HG03354 (cell line): ENCODE results near the gene TSPAN5.

Source experiments
- ATAC-seq: cut with Tn5 transposase; IDR thresholded peaks from one replicate; pipeline ENCODE4 v1.9.1; 2021; ENCODE audit warnings: mild to moderate bottlenecking; ENCODE audit not compliant: unreplicated experiment, poor library complexity, severe bottlenecking

Gene TSPAN5

DNA sequence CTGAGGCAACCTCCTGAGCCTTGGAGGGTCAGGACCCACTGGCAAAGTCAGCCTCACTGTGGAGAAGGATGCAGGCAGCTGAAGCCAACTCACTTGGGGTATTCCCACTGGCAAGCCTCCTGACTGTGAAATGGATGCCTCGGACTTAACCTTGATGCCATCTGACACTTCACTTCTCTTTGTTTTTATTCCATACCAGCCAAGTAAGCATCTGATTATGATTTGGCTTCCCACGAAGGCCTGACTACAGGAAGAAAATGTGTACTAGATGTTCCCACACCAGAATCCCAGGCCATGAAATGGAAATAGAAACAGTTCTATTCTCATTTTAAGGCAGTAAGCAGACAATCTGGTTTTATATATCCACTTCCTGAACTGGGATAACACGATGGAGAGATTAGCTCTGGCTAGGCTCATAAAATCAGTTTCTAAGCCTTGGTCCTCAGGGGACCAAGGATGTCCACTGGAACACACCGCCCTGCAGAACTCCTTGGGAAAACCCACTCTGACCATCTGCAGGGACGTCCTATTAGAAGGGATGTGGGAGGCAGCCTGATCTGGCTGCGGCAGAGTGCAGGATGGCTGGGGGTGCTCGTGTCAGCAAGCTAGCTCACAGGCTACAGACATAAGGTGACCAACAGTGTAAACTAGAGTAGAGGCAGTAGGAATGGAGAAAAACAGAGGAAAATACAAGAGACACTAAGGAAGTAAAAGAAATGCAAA is 89.3 kb downstream of the TSPAN5 start:
- ATAC-seq = no peak

DNA sequence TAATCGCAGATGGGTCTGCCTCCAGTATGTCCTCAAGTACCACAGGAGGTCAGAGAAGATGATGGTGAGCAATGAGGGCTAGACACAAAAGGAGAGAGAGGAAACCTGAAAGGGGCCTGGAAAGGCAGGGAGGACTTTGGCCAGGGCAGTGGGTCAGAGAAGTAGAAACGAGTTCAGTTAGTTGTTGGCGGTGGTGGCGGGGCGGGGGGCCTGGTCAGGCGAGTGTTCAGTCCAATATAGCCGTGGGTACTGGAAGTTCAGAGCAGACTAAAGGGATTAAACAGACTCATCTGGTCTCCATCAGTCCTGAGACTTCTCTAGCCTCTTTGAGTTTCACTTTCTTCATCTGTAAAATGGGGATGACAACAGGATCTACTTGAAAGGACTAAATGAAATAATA is 90.8 kb downstream of the TSPAN5 start:
- no peak for ATAC-seq

DNA sequence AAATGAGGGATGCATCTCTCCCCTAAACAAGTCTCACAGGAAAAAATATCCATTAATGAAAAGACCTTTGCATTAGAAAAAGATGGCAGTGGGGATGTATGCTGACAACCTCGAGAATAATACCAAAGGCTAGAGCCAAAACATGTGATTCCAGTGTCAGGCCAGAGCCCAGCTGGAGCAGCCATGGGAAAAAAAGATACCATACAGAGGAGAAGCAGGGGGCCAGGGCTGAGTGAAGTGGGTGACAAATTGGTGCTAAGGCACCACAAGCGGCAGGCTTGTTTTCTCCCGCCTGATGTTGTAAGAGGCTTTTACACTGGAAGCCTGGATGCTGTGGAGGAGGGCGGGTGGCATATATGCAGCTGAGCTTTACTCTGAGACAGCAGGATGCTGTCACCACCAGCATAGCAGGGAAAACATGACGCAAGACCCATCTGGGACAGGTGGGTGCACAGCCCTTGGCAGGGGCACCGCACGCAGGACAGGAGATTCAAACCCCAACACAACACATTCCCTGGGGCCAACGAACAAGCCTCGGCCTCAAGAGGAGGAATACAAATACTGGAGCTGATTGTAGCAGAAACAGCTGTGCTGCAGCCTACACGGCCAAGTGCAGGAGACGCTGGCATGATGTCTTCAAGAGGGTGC is 91.9 kb downstream of the TSPAN5 start:
- ATAC-seq = no peak

DNA sequence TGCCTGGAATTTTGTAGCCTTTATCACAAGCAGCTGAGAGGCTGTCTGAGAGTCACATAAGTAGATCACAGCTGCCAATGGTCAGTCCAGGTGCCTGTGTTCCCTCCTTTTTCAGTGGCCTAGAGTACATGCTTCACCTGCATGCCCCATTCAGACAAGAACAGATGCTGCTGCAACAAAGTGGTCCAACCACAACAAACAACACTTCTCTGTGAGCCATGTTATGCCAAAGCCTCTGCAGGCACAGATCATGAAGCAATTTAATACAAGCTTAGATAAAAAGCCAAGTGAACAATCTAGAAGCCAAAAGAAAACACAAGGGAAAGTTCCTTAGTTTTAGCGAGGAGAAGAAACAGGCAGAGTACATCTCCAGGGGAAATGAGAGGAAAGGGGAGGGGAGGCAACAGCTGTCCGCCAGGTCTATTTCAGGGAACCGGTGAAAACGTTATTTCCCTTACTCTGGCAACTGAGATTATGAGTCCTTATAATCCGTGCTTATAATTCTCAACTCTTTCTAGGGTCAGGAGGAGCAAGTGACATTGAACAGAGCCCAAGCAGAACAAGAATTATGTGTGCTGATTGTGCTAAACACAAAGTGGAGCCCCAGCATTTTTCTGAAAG is 92.6 kb downstream of the TSPAN5 start:
- ATAC-seq = no peak

DNA sequence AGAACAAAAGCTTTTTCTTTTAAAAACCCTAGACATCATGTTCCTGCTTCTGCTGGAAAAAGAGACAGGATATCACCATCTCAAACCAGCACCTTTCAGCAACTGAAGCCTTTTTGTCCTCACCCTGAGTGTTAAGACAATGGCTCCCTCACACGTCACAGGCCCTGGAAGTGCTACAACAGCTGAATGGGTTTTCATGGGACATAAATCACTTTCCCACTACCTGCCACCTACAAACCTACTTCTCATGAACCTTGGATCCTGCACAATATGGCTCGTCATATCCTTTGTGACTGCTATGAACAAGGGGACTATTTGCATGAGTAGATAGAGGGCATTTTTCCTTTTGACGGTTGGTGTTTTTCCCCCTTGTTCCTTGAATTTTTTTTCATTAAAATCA is 93.6 kb downstream of the TSPAN5 start:
- no peak for ATAC-seq

DNA sequence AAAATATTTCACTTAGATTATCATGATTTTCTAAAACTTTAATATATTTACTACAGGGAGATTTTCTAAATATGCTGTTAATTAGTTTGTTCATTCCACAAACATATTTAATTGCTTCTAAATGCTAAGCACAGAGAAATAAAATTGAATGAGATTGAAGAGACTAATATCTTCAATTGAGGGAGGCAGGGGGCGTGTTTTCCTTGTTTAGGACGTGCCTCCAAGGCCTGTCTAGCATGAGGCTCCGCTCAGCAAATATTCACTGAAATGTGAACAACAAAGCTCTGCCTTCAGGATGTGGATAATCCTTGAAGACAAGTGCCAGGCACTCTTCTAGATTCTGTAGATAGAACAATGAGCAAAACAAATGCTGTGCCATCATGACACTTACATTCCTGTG is 98.1 kb downstream of the TSPAN5 start:
- ATAC-seq = no peak

DNA sequence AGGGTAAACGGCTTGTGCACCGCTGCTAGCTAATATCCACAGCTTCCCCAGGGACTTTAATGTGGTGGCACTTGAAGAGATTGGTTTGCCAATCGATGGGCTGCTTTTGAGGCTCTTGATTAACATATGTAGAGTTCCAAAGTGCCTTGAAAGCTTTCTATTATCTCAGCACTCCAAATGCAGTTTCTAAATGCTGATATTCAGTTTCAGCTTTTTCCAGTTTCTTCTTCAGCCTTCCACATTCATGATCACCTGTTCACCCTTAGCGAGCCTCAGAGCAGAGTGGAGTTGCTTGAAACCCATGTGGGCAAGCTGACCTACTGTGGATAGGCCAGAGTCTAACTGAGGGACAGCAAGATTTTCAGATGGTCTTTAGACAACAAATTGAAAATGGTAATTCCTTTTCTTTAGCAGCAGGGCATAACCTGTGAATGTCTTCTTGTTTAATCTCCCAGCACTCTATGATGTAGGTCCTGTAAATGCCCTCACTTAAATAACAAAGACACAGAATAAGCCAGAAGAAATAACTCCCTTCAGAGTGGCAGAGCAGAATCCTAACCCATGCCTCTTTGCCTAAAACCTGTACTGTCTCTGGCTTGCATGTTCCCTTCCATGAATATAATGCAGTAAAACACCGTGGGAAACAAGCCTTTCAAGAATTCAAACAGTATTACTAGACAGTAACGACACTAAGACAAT is 99.8 kb downstream of the TSPAN5 start:
- ATAC-seq = no peak

DNA sequence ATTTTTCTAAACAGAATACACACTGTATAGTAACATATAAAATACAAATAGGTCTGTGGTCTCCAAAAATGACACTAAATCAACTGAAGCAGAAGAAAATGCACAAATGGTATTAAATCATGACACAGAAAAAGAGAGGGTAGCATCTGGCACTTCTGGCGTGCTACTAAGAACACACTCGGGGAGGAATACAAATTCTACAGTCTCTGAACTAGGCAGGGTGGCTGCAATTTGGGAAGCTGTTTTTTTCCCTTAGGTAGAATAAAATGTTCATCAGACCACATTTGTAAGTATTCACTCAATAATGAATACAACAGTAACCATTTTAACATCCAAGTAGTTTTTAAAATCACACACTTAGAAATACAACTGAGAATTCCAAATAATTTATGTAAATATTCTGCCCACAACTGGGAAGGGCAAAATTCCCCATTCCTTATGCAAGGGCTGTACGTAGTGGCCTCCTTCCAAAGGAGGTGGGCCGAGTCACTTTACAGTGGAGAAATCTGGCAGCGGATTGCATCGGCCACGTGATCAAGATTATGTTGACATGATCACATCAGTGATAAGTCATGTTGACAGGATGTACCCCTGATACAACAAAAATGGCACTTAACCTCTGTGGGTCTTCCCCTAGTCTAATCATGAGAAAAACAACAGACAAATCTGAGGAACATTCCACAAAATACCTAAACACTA is 101.1 kb downstream of the TSPAN5 start:
- no peak for ATAC-seq

DNA sequence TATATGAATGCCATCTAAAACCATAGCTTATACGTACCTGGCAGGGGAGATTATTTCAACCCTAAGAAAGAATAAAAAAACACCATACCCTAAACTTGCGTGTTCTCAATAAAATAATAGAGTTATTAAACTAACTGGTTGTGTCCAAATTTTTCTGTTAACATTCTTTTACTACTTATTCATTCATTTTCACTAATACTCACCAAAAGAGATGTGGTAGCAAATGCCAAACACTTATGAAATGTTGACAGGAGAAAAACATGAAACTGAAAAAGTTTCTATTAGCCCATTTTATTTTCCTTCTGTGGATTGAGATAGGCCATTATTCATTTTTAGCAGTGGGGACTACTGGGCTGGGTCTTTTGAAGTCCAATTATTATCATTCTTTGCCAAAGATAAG is 102.0 kb downstream of the TSPAN5 start:
- ATAC-seq = no peak

DNA sequence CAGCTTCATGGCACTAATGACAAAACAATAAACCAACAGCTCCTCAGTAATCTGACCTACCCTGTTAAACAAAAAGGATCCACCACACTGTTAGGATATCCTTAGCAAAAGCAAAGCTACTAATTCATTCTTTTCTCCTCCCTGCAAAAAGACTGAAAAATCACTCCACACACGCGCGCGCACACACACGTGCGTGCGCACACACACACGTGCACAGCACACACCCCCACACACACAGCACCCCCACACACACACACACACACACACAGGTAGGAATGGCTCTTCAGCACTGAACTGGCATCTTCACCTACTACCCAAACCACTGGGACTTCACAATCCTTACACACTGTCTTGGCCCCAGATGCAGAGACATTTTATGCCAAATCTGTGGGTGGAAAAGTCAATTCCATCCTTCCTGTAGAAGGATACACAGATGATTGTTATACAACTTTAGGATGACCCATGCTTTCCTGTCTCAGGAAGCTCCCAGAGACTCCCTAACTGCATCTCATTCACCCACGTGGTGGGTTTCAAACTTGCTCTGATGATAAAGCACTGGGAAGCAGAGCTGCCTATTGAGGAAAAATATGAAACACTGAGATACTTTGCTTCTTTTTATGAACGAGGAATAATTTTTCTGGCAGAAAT is 102.5 kb downstream of the TSPAN5 start:
- ATAC-seq = no peak

DNA sequence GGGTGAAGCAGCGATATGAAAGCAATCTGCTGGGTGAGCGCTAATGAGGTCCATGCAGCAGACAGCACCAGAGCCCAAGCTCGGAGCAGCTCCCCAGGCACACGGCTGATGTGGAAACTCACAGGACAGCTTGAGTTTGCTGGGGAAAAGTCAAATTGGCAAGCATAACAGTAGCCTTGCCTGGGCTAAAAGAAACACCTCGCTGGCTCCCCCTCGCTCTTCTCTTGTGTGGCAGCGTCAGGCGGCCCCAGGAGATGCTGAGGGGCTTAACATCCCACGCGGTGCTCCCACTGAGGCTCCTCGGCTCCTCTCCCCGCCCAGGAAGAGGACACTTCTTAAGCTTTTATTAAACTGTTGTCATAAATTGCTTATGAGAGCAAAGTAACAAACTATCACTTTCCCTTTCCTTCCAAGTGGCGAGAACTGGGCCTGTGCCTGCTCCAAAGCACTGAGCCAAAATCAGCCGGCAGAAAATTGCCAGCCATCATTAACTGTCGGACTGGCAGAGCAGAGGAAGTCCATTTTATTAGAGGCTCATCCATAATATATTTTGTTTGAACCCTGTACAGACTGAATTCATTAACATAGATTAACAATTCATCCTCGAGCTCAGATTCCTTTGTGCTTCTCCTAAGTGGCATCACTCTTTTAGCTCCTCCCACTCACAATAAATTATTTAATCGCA is 111.4 kb downstream of the TSPAN5 start:
- ATAC-seq = no peak

DNA sequence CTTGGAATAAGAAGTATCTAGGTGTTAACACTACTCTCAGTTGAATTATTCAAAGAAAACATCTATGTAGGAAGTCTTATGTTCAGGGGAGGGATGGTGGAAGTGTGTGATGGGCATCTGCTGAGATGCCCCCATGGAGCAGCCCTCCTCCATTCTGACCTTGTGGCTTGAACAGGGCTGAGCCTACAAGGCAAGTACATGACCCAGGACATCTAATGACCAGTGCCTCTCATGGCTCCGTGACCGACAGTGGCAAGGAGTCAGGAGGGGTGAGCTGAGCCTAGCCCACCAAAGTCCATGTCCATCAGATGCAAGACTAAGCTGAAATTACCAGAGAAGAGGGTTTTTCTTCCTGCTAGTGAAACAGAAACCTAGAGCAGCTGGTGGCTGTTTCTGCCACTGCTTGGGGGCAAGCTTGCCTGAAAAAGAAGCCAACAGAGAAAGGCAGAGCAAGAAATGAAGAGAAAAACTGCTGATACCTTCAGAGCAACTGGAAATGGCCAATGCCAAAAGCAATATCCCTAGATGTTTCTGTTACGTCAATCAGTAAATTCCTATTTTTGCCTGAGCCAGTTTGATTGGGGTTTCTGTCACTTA is 113.5 kb downstream of the TSPAN5 start:
- no peak for ATAC-seq

DNA sequence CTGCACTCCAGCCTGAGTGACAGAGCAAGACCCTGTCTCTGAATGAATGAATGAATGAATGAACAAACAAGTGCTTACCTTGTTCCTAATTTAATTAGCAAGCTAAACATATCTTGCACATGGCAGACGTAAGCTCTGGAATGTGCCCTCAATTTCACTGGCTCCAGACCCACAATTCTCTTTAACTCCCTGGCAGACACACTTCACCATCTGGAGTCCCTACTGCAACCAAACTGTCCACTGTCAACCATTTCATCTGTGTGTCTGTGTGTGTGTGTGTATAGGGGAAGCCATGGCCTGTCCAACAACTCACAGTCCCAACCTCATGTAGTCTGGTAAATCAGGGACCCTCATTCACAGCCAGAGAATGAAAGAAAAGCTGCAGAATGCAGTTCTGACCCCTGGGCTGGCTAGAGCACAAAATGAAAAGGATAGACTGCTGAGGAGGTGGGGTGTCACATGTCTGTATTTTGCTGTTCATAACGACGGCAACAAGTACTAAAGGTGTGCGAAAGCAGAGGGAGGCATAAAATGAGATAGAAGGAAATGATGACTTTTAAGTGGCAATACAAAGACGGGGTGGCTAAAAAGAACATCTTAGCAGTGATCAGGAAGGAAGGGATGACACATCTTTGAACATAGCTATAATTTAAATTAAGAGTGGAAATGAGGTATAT is 114.1 kb downstream of the TSPAN5 start:
- ATAC-seq = no peak

DNA sequence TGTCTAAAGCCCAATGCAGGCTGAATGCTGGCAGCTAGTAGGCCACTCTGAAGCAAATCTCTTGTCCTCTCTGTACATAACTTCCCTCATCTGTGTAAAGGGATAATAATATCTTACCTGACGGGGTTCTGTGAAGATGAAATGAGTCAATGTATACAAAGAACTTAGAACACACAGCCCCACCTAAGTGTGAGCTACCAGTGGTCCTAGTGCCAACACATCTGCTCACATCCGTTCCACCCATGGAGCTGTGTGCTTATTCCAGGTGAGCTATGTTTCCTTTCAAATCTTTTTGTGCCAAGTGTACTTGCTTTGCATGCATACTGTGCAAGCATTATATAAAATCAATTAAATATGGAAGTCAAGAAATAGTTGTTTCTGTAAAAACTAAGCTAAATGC is 116.4 kb downstream of the TSPAN5 start:
- ATAC-seq = no peak

DNA sequence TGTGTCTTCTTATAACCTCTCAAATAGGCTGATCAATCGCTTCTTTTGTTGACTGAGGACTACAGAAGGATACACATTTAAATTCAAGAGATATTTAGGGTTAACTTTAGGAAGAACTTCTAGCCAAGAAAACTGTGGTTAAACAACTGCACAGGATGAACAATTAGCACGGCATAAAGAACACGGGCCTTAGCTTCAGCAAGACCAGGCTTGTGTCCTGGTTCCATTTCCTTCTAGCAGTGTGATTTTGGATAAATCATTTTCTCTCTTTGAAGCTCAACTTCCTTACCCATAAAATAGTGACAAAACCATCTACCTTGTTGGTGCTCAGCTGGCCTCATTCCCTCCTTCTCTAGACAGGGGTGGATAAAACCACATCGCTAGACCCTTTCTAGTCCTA is 117.6 kb downstream of the TSPAN5 start:
- ATAC-seq = no peak

DNA sequence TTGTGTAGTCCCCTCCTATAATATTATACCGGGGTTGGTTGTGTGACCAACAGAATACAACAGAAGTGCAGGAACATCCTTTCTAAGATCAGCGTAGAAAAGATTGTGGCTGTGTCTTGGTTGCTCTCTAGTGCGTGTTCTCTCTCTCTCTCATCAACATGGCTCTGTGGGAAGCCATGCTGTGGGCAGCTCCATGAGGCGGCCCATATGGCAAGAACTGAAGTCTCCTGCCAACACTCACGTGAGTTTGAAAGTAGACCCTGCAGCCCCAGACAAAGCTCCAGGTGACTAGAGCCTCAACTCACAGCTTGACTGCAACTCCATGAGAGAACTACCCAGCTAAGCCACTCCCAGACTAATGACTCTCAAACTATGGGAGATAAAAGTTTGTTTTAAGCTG is 118.7 kb downstream of the TSPAN5 start:
- ATAC-seq = no peak

DNA sequence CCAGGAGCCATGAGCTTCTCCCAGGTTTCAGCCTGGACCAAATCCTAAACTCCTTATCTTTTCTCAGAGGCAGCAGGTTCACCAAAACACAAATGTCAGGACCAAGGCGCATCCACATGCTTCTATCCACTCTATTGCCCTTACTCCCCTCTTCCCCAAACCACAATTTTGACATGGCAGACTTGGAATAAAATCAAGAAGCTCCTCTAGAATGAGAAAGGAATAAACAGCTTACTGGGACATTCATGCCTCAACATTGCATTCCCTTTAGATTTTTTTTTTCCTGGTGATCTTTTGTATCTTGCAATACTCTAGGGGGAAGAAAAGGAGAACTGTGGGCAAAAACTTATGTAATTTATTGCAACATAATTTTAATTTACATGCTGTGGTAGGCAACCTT is 119.1 kb downstream of the TSPAN5 start:
- no peak for ATAC-seq

DNA sequence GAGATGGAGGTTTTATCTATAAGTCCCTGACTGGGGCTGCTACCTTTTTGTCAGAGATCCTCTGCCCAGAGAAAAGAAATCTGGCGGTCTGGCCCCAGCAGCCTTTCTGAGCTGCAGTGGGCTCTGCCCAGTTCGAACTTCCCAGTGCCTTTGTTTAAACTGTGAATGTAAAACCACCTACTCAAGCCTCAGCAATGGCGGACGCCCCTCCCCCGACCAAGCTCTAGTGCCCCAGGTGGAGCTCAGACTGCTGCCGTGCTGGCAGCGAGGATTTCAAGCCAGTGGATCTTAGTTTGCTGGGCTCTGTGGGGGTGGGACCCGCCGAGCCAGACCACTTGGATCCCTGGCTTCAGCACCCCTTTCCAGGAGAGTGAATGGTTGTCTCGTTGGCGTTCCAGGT is 121.8 kb downstream of the TSPAN5 start:
- ATAC-seq = no peak
